GM23338 (cell line): ENCODE measurements around the gene ROS1. TPM values are rescaled to one million over a fixed set of nuclear protein-coding genes. Genes with fewer than 3 reads are reported as not detected.

Experiments
- ATAC-seq: fragments of 200-7000 bp; cut with Tn5 transposase; 3 replicates; pipeline ENCODE4 v1.9.1; 2020
- DNase-seq: peaks from one replicate; pipeline ENCODE4 v3.0.0-alpha.2; 2015; ENCODE audit warnings: low spot score
- H2AFZ ChIP-seq: fragments of 200-600 bp; sonication (generic); 2 replicates; pipeline ENCODE4 v1.8.0; 2016; ENCODE audit warnings: antibody characterized with exemption, mild to moderate bottlenecking, moderate library complexity
- H3F3A ChIP-seq: fragments of 200-600 bp; sonication (generic); replicated peaks from 2 replicates; pipeline ENCODE4 v1.8.0; 2017; ENCODE audit warnings: antibody characterized with exemption, mixed run types, low read depth
- H3K27ac ChIP-seq: fragments of 200-600 bp; sonication (generic); 2 replicates; pipeline ENCODE4 v1.6.1; 2016; ENCODE audit warnings: low read depth
- H3K27me3 ChIP-seq: fragments of 200-600 bp; sonication (generic); 2 replicates; pipeline ENCODE4 v1.8.0; 2016; ENCODE audit warnings: mild to moderate bottlenecking, mixed run types, moderate library complexity; ENCODE audit not compliant: insufficient read depth
- H3K36me3 ChIP-seq: fragments of 200-600 bp; sonication (generic); 2 replicates; pipeline ENCODE4 v1.8.0; 2016; ENCODE audit warnings: mild to moderate bottlenecking; ENCODE audit not compliant: insufficient read depth
- H3K4me1 ChIP-seq: fragments of 200-600 bp; sonication (generic); 2 replicates; pipeline ENCODE4 v1.8.0; 2016; ENCODE audit warnings: mild to moderate bottlenecking, moderate library complexity; ENCODE audit not compliant: insufficient read depth
- H3K4me2 ChIP-seq: fragments of 200-600 bp; sonication (generic); 2 replicates; pipeline ENCODE4 v1.7.1; 2017; ENCODE audit warnings: mixed run types
- H3K4me3 ChIP-seq: fragments of 200-600 bp; sonication (generic); 2 replicates; pipeline ENCODE4 v1.6.1; 2016; ENCODE audit warnings: mixed run types
- H3K79me2 ChIP-seq: fragments of 200-600 bp; sonication (generic); replicated peaks from 2 replicates; pipeline ENCODE4 v1.8.0; 2017; ENCODE audit warnings: mild to moderate bottlenecking; ENCODE audit not compliant: insufficient read depth
- H3K9me2 ChIP-seq: fragments of 200-600 bp; sonication (generic); 2 replicates; pipeline ENCODE4 v1.8.0; 2017; ENCODE audit not compliant: insufficient read depth
- H4K20me1 ChIP-seq: fragments of 200-600 bp; sonication (generic); replicated peaks from 2 replicates; pipeline ENCODE4 v1.8.0; 2017; ENCODE audit warnings: mild to moderate bottlenecking; ENCODE audit not compliant: insufficient read depth
- H3K27ac Mint-ChIP-seq: 2 replicates; pipeline ENCODE4 v1.8.0; 2020; ENCODE audit warnings: inconsistent platforms, mild to moderate bottlenecking, moderate library complexity, mixed read lengths
- H3K27me3 Mint-ChIP-seq: 3 replicates; pipeline ENCODE4 v1.8.0; 2022; ENCODE audit warnings: low read depth, mild to moderate bottlenecking, moderate library complexity, mixed read lengths, inconsistent platforms; ENCODE audit not compliant: insufficient read depth, poor library complexity
- H3K36me3 Mint-ChIP-seq: 3 replicates; pipeline ENCODE4 v1.8.0; 2021; ENCODE audit warnings: low read depth, mild to moderate bottlenecking, inconsistent platforms, moderate library complexity, mixed read lengths
- H3K4me1 Mint-ChIP-seq: 3 replicates; pipeline ENCODE4 v1.8.0; 2020; ENCODE audit warnings: mild to moderate bottlenecking, inconsistent platforms, mixed read lengths
- H3K4me3 Mint-ChIP-seq: 3 replicates; pipeline ENCODE4 v1.8.0; 2021; ENCODE audit warnings: moderate library complexity, mild to moderate bottlenecking, inconsistent platforms, mixed read lengths
- H3K9me3 Mint-ChIP-seq: 3 replicates; pipeline ENCODE4 v1.8.0; 2020; ENCODE audit warnings: moderate library complexity, mild to moderate bottlenecking, inconsistent platforms, mixed read lengths
- CREB1 ChIP-seq: fragments of 250-450 bp; sonication (Bioruptor Pico); IDR thresholded peaks from 2 replicates; pipeline ENCODE4 v1.5.0; 2020; ENCODE audit warnings: low read depth, mild to moderate bottlenecking, moderate library complexity
- EZH2 ChIP-seq: fragments of 200-600 bp; sonication (generic); IDR thresholded peaks from one replicate; pipeline ENCODE4 v1.8.0; 2017; ENCODE audit warnings: antibody characterized with exemption, mild to moderate bottlenecking, low read depth; ENCODE audit not compliant: unreplicated experiment
- EZH2phosphoT487 ChIP-seq: fragments of 200-600 bp; sonication (generic); IDR thresholded peaks from one replicate; pipeline ENCODE4 v1.8.1; 2018; ENCODE audit warnings: antibody characterized with exemption; ENCODE audit not compliant: unreplicated experiment
- NANOG ChIP-seq: IDR thresholded peaks from 2 replicates; pipeline ENCODE4 v1.6.1; 2016; ENCODE audit warnings: antibody characterized with exemption, borderline replicate concordance
- POLR2AphosphoS5 ChIP-seq: IDR thresholded peaks from 2 replicates; pipeline ENCODE4 v1.6.1; 2016; ENCODE audit warnings: antibody characterized with exemption, low read depth
- ZNF114 ChIP-seq: fragments of 250-450 bp; sonication (Bioruptor Pico); IDR thresholded peaks from 2 replicates; pipeline ENCODE4 v1.5.0; 2020; ENCODE audit warnings: mild to moderate bottlenecking, moderate library complexity
- polyA plus RNA-seq: library from polyadenylated mRNA; unstranded; fragments of >200 nt; fragmentation: Nextera tagmentation; extraction: Ambion mirVana; gene quantifications from 2 replicates; pipeline ENCODE4 v1.2.1, GENCODE V29; 2016
- total RNA-seq: library from RNA; depleted of rRNA; stranded (reverse); fragments of >200 nt; shearing (Covaris generic); gene quantifications from 2 replicates; pipeline ENCODE4 v1.2.3, GENCODE V29; 2014
- TF ChIP-seq, protein P1 (sequence below): IDR thresholded peaks from one replicate; pipeline ENCODE4 v1.6.1; 2018; ENCODE audit warnings: antibody characterized with exemption; ENCODE audit not compliant: unreplicated experiment
- TF ChIP-seq, protein P2 (sequence below), 2 experiments: fragments of 200-600 bp in 1 of 2; sonication (generic) in 1 of 2; conservative IDR thresholded peaks; 2 replicates each; pipeline versions ENCODE4 v1.5.1 to v1.6.1; 2016 to 2017; ENCODE audit warnings: antibody characterized with exemption in 2 of 2, low read depth in 2 of 2, mild to moderate bottlenecking in 2 of 2, moderate library complexity in 1 of 2
- TF ChIP-seq, protein P3 (sequence below): fragments of 250-450 bp; sonication (Bioruptor Pico); IDR thresholded peaks from 2 replicates; pipeline ENCODE4 v1.5.0; 2020; ENCODE audit warnings: mild to moderate bottlenecking, moderate library complexity

The ROS1 gene
- total and polyA plus RNA-seq, 2 experiments from 2014 or later: not detected

DNA sequence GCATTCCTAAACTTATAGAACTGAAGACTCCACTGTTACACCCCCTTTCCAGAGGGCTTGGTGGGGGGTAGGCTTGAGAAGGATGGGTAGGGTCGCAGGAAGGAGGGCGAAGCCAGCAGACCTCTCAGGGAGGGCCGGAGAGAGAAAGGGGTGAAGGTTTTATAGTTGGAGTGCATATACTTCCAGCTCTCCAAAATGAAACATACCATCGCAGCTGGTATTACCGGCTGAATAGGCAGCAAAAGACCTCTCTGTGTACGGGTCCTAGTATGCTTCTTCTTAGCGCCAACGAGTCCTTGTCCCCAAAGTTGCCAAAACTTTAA, 161.4 kb downstream of the ROS1 start (continued):
- TF ChIP-seq, protein P1, sequence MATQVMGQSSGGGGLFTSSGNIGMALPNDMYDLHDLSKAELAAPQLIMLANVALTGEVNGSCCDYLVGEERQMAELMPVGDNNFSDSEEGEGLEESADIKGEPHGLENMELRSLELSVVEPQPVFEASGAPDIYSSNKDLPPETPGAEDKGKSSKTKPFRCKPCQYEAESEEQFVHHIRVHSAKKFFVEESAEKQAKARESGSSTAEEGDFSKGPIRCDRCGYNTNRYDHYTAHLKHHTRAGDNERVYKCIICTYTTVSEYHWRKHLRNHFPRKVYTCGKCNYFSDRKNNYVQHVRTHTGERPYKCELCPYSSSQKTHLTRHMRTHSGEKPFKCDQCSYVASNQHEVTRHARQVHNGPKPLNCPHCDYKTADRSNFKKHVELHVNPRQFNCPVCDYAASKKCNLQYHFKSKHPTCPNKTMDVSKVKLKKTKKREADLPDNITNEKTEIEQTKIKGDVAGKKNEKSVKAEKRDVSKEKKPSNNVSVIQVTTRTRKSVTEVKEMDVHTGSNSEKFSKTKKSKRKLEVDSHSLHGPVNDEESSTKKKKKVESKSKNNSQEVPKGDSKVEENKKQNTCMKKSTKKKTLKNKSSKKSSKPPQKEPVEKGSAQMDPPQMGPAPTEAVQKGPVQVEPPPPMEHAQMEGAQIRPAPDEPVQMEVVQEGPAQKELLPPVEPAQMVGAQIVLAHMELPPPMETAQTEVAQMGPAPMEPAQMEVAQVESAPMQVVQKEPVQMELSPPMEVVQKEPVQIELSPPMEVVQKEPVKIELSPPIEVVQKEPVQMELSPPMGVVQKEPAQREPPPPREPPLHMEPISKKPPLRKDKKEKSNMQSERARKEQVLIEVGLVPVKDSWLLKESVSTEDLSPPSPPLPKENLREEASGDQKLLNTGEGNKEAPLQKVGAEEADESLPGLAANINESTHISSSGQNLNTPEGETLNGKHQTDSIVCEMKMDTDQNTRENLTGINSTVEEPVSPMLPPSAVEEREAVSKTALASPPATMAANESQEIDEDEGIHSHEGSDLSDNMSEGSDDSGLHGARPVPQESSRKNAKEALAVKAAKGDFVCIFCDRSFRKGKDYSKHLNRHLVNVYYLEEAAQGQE: no peak
- TF ChIP-seq ZNF114 (CRISPR knock-in tag) (no peak), NANOG (no peak)

DNA sequence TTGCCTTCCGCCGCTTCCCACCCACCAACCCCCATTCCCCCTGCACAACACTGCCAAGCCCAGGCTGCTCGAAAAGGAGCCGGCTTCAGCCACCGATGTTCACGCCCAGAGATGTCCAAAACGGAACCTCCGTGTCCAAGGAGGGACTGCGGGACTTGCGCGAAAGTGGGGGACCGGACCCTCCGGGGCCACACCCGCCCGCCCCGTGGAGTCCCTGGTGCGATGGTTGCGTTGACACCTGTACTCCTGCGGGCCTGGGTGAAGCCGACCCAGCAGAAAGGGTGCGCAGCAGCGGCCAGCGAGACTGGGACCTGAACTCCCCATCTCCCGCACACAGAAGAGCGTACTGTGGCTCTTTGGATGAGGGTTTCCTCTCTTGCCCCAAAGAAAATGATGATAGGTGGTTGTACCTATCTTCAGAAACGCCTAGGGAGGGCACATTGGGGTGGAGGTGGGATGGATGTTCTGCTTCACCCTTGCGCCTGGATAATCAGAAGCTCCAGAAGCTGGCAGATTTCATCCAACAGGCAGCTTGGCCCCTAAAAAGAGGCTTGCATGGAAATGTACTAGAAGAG, 162.3 kb downstream of the ROS1 start:
- H3K27me3 Mint-ChIP-seq: peaks cover 72% of the 10 kb centered on the region
- H3K4me3 ChIP-seq: peak overlapping the region; percentile 75; the same call in 1 of the 2 replicates

More for the DNA sequence above, 162.3 kb downstream of the ROS1 start:
- Histone ChIP-seq H3F3A (no peaks in the 10 kb centered on the region), H3K79me2 (no peaks in the 10 kb centered on the region), H2AFZ (no peak overlapping the region), H3K27ac (no peak overlapping the region), H4K20me1 (peaks cover 8% of the 10 kb centered on the region; the same call in 1 of the 2 replicates), H3K36me3 (no peaks in the 10 kb centered on the region), H3K4me2 (peak overlapping the region; percentile 88; the same call in 1 of the 2 replicates), H3K9me2 (no peaks in the 10 kb centered on the region), H3K27me3 (peaks cover 92% of the 10 kb centered on the region), H3K4me1 (peaks cover 35% of the 10 kb centered on the region)
- H3K36me3 Mint-ChIP-seq: no peaks in the 10 kb centered on the region
- ATAC-seq: no peak
- TF ChIP-seq CREB1 (CRISPR knock-in tag) (no peak), EZH2 (peak; percentile 74), POLR2AphosphoS5 (no peak), EZH2phosphoT487 (peak; percentile 89)
- TF ChIP-seq, protein P2, sequence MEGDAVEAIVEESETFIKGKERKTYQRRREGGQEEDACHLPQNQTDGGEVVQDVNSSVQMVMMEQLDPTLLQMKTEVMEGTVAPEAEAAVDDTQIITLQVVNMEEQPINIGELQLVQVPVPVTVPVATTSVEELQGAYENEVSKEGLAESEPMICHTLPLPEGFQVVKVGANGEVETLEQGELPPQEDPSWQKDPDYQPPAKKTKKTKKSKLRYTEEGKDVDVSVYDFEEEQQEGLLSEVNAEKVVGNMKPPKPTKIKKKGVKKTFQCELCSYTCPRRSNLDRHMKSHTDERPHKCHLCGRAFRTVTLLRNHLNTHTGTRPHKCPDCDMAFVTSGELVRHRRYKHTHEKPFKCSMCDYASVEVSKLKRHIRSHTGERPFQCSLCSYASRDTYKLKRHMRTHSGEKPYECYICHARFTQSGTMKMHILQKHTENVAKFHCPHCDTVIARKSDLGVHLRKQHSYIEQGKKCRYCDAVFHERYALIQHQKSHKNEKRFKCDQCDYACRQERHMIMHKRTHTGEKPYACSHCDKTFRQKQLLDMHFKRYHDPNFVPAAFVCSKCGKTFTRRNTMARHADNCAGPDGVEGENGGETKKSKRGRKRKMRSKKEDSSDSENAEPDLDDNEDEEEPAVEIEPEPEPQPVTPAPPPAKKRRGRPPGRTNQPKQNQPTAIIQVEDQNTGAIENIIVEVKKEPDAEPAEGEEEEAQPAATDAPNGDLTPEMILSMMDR (conservative IDR thresholded peaks at IDR 0.05; ENCODE audit: low read depth in 2 of 2): no peak
- TF ChIP-seq, protein P3, sequence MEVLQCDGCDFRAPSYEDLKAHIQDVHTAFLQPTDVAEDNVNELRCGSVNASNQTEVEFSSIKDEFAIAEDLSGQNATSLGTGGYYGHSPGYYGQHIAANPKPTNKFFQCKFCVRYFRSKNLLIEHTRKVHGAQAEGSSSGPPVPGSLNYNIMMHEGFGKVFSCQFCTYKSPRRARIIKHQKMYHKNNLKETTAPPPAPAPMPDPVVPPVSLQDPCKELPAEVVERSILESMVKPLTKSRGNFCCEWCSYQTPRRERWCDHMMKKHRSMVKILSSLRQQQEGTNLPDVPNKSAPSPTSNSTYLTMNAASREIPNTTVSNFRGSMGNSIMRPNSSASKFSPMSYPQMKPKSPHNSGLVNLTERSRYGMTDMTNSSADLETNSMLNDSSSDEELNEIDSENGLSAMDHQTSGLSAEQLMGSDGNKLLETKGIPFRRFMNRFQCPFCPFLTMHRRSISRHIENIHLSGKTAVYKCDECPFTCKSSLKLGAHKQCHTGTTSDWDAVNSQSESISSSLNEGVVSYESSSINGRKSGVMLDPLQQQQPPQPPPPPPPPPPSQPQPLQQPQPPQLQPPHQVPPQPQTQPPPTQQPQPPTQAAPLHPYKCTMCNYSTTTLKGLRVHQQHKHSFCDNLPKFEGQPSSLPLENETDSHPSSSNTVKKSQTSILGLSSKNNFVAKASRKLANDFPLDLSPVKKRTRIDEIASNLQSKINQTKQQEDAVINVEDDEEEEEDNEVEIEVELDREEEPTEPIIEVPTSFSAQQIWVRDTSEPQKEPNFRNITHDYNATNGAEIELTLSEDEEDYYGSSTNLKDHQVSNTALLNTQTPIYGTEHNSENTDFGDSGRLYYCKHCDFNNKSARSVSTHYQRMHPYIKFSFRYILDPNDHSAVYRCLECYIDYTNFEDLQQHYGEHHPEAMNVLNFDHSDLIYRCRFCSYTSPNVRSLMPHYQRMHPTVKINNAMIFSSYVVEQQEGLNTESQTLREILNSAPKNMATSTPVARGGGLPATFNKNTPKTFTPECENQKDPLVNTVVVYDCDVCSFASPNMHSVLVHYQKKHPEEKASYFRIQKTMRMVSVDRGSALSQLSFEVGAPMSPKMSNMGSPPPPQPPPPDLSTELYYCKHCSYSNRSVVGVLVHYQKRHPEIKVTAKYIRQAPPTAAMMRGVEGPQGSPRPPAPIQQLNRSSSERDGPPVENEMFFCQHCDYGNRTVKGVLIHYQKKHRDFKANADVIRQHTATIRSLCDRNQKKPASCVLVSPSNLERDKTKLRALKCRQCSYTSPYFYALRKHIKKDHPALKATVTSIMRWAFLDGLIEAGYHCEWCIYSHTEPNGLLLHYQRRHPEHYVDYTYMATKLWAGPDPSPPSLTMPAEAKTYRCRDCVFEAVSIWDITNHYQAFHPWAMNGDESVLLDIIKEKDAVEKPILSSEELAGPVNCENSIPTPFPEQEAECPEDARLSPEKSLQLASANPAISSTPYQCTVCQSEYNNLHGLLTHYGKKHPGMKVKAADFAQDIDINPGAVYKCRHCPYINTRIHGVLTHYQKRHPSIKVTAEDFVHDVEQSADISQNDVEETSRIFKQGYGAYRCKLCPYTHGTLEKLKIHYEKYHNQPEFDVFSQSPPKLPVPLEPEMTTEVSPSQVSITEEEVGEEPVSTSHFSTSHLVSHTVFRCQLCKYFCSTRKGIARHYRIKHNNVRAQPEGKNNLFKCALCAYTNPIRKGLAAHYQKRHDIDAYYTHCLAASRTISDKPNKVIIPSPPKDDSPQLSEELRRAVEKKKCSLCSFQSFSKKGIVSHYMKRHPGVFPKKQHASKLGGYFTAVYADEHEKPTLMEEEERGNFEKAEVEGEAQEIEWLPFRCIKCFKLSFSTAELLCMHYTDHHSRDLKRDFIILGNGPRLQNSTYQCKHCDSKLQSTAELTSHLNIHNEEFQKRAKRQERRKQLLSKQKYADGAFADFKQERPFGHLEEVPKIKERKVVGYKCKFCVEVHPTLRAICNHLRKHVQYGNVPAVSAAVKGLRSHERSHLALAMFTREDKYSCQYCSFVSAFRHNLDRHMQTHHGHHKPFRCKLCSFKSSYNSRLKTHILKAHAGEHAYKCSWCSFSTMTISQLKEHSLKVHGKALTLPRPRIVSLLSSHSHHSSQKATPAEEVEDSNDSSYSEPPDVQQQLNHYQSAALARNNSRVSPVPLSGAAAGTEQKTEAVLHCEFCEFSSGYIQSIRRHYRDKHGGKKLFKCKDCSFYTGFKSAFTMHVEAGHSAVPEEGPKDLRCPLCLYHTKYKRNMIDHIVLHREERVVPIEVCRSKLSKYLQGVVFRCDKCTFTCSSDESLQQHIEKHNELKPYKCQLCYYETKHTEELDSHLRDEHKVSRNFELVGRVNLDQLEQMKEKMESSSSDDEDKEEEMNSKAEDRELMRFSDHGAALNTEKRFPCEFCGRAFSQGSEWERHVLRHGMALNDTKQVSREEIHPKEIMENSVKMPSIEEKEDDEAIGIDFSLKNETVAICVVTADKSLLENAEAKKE (CRISPR knock-in tag): no peak
- H3K4me3 Mint-ChIP-seq: peak overlapping the region; percentile 42; the same call in 2 of the 3 replicates
- no peak for DNase-seq
- H3K4me1 Mint-ChIP-seq: peaks cover 27% of the 10 kb centered on the region
- H3K27ac Mint-ChIP-seq: no peak overlapping the region
- H3K9me3 Mint-ChIP-seq: no peaks in the 10 kb centered on the region
